ENCODE measurements around the gene NOXO1.

NOXO1 gene

DNA sequence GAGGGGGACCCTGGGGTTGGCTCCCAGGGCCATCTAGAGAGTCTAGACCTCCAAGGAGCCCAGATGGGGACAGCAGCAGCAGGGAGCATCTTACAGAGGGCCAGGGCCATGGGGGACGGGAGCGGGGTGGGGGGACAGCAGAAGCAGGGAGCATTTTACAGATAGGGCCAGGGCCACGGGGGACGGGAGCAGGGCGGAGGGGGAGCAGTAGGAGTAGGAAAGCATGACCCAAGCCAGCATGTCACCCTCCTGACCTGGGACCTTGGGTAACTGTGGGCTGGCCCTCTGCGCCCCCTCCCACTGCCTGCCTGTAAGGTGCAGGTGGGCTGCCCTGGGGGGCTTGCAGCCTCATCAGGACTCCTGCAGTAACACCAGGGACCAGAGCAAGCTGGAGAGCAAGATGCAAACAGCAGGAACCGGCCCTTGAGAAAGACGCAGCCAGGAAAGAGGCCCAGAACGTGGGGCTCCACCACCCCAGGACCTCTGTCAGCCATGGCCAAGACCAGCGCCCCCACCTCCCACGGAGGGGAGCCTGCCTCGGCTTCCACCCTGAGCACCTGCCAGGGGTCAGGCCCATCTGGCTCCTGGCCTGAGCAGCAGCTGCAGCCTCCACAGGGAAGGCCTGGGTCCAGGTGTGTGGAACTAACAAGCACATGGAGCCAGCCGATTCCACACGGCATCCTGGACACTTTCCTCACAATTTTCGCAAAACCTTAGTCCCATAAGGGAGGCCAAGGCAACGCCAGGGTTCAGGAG is 26.0 kb upstream of the NOXO1 start:
- H2AFZ ChIP-seq (ENCODE audit: low read depth, low read length), result no peak overlapping the region
- no peaks in the 10 kb centered on the region for H3K27me3 ChIP-seq (ENCODE audit: insufficient read depth, low read length, poor library complexity)
- peak overlapping the region; percentile 89 for H3K4me2 ChIP-seq (ENCODE audit: insufficient read depth, low read length)
- H3K4me3 ChIP-seq (ENCODE audit: low read depth in 1 of 2, low read length in 2 of 2), result peak overlapping the region in 1 of 2 experiments; percentile 70; a peak in 2 of 4 replicates
- no peaks in the 10 kb centered on the region for H3K9me3 ChIP-seq (ENCODE audit: insufficient read depth, low read length, severe bottlenecking)
- TF ChIP-seq, protein P1, sequence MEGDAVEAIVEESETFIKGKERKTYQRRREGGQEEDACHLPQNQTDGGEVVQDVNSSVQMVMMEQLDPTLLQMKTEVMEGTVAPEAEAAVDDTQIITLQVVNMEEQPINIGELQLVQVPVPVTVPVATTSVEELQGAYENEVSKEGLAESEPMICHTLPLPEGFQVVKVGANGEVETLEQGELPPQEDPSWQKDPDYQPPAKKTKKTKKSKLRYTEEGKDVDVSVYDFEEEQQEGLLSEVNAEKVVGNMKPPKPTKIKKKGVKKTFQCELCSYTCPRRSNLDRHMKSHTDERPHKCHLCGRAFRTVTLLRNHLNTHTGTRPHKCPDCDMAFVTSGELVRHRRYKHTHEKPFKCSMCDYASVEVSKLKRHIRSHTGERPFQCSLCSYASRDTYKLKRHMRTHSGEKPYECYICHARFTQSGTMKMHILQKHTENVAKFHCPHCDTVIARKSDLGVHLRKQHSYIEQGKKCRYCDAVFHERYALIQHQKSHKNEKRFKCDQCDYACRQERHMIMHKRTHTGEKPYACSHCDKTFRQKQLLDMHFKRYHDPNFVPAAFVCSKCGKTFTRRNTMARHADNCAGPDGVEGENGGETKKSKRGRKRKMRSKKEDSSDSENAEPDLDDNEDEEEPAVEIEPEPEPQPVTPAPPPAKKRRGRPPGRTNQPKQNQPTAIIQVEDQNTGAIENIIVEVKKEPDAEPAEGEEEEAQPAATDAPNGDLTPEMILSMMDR (IDR thresholded peaks at IDR 0.05; ENCODE audit: borderline replicate concordance, extremely low read depth, low read length, poor library complexity, severe bottlenecking), result no peak
- TF ChIP-seq EZH2 (IDR thresholded peaks at IDR 0.05; ENCODE audit: borderline replicate concordance, low read depth, low read length, severe bottlenecking), result no peak
- H3K9ac ChIP-seq (ENCODE audit: low read depth, low read length), result peak overlapping the region; percentile 95
- peaks cover 57% of the 10 kb centered on the region for H3K36me3 ChIP-seq (ENCODE audit: insufficient read depth, low read length)
- H4K20me1 ChIP-seq (ENCODE audit: insufficient read depth, low read length), result peaks cover 68% of the 10 kb centered on the region
- peaks cover 75% of the 10 kb centered on the region for H3K79me2 ChIP-seq (ENCODE audit: insufficient read depth, low read length)
- H3K27ac ChIP-seq (ENCODE audit: low read length), result peak overlapping the region; percentile 19; the same call in 1 of the 2 replicates
- no peak for ATAC-seq (ENCODE audit: insufficient read depth, low read depth)
- no peak for DNase-seq
- H3K4me1 ChIP-seq (ENCODE audit: insufficient read depth, low read length), result peaks cover 45% of the 10 kb centered on the region

GRCh38 chr16:2006317-2006716 is 25.0 kb upstream of the NOXO1 start:
- ATAC-seq (ENCODE audit: insufficient read depth, low read depth) (no peak), DNase-seq (no peak)
- Histone ChIP-seq H3K36me3 (ENCODE audit: insufficient read depth, low read length) (peaks cover 66% of the 10 kb centered on the region), H4K20me1 (ENCODE audit: insufficient read depth, low read length) (peaks cover 74% of the 10 kb centered on the region), H3K79me2 (ENCODE audit: insufficient read depth, low read length) (peaks cover 75% of the 10 kb centered on the region), H3K4me1 (ENCODE audit: insufficient read depth, low read length) (peaks cover 45% of the 10 kb centered on the region), H3K4me3 (ENCODE audit: low read depth in 1 of 2, low read length in 2 of 2) (no peak overlapping the region), H2AFZ (ENCODE audit: low read depth, low read length) (no peak overlapping the region), H3K27ac (ENCODE audit: low read length) (no peak overlapping the region), H3K9ac (ENCODE audit: low read depth, low read length) (no peak overlapping the region), H3K9me3 (ENCODE audit: insufficient read depth, low read length, severe bottlenecking) (no peaks in the 10 kb centered on the region), H3K27me3 (ENCODE audit: insufficient read depth, low read length, poor library complexity) (no peaks in the 10 kb centered on the region), H3K4me2 (ENCODE audit: insufficient read depth, low read length) (peak overlapping the region; percentile 89; the same call in 1 of the 2 replicates)
- TF ChIP-seq, protein P1 (IDR thresholded peaks at IDR 0.05; ENCODE audit: borderline replicate concordance, extremely low read depth, low read length, poor library complexity, severe bottlenecking), result no peak
- TF ChIP-seq EZH2 (IDR thresholded peaks at IDR 0.05; ENCODE audit: borderline replicate concordance, low read depth, low read length, severe bottlenecking), result no peak

GRCh38 chr16:2005646-2006045 is 24.4 kb upstream of the NOXO1 start:
- Histone ChIP-seq H3K36me3 (ENCODE audit: insufficient read depth, low read length) (peaks cover 73% of the 10 kb centered on the region), H2AFZ (ENCODE audit: low read depth, low read length) (no peak overlapping the region), H3K79me2 (ENCODE audit: insufficient read depth, low read length) (peaks cover 72% of the 10 kb centered on the region), H3K9me3 (ENCODE audit: insufficient read depth, low read length, severe bottlenecking) (no peaks in the 10 kb centered on the region), H3K9ac (ENCODE audit: low read depth, low read length) (no peak overlapping the region), H3K4me2 (ENCODE audit: insufficient read depth, low read length) (no peak overlapping the region), H3K27ac (ENCODE audit: low read length) (no peak overlapping the region), H3K27me3 (ENCODE audit: insufficient read depth, low read length, poor library complexity) (no peaks in the 10 kb centered on the region), H4K20me1 (ENCODE audit: insufficient read depth, low read length) (peaks cover 74% of the 10 kb centered on the region), H3K4me3 (ENCODE audit: low read depth in 1 of 2, low read length in 2 of 2) (no peak overlapping the region), H3K4me1 (ENCODE audit: insufficient read depth, low read length) (peaks cover 42% of the 10 kb centered on the region)
- DNase-seq, result no peak
- no peak for ATAC-seq (ENCODE audit: insufficient read depth, low read depth)
- TF ChIP-seq, protein P1 (IDR thresholded peaks at IDR 0.05; ENCODE audit: borderline replicate concordance, extremely low read depth, low read length, poor library complexity, severe bottlenecking), result no peak
- TF ChIP-seq EZH2 (IDR thresholded peaks at IDR 0.05; ENCODE audit: borderline replicate concordance, low read depth, low read length, severe bottlenecking), result no peak

All from DND-41 (cell line).